Measurements from ENCODE around the gene THAP6.

DNA sequence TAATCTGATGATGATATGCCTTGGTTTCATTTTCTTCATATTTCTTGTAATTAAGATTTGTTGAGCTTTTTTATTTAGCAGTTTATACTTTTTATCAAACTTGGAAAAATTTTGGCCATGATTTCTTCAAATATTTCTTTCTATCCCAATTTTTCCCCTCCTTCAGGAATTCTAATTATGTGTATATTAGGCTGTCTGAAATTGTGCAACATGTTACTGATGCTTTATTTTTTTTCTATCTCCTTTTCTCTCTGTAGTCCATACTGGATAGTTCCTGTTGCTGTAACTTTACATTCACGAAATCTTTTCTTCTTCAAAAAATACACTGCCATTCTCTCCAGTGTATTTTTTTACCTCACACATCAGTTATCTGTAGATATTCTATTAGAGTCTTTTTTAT, 10.8 kb downstream of the THAP6 start:
- TF ChIP-seq, protein P1, sequence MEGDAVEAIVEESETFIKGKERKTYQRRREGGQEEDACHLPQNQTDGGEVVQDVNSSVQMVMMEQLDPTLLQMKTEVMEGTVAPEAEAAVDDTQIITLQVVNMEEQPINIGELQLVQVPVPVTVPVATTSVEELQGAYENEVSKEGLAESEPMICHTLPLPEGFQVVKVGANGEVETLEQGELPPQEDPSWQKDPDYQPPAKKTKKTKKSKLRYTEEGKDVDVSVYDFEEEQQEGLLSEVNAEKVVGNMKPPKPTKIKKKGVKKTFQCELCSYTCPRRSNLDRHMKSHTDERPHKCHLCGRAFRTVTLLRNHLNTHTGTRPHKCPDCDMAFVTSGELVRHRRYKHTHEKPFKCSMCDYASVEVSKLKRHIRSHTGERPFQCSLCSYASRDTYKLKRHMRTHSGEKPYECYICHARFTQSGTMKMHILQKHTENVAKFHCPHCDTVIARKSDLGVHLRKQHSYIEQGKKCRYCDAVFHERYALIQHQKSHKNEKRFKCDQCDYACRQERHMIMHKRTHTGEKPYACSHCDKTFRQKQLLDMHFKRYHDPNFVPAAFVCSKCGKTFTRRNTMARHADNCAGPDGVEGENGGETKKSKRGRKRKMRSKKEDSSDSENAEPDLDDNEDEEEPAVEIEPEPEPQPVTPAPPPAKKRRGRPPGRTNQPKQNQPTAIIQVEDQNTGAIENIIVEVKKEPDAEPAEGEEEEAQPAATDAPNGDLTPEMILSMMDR (IDR thresholded peaks at IDR 0.05; ENCODE audit: borderline replicate concordance, extremely low read depth, low read length, poor library complexity, severe bottlenecking): no peak
- no peak for TF ChIP-seq EZH2 (IDR thresholded peaks at IDR 0.05; ENCODE audit: borderline replicate concordance, low read depth, low read length, severe bottlenecking)

Measured in DND-41 (cell line).